HG02981 (cell line): ENCODE results near the gene OR12D1.

Experiments used
- ATAC-seq: cut with Tn5 transposase; IDR thresholded peaks from one replicate; pipeline ENCODE4 v1.9.1; 2021; ENCODE audit warnings: mild to moderate bottlenecking, moderate library complexity; ENCODE audit not compliant: unreplicated experiment

The OR12D1 gene

GRCh38 chr6:29462022-29462421, 47.3 kb downstream of the OR12D1 start:
- no peak for ATAC-seq

DNA sequence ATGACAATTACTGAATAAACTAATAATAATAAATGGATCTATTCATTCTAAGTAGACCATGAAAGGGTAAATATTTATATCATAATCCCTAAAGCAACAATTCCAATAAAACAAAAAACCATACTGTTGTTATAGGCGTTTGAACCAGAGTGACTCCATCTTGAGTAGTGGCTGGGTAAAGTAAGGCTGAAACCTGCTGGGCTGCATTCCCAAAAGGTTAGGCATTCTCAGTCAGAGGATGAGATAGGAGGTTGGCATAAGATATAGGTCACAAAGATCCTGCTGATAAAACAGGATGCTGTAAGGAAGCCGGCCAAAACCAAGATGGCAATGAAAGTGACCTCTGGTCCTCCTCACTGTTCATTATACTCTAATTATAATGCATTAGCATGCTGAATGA, 50.6 kb downstream of the OR12D1 start:
- no peak for ATAC-seq

DNA sequence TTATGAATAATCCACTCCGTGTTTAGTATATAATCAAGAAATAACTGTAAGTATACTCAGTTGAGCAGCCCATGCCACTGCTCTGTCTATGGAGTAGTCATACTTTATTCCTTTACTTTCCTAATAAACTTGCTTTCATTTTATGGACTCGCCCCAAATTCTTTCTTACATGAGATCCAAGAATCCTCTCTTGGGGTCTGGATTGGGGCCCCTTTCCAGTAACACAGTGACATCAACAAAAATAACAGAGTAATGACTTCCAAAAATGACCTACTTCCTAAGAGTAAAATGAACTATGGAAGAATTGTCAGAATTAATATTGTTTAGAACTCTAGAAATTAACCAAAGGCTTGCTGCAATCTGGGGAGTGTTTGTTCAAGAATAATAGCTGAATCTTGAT, 51.1 kb downstream of the OR12D1 start:
- no peak for ATAC-seq

DNA sequence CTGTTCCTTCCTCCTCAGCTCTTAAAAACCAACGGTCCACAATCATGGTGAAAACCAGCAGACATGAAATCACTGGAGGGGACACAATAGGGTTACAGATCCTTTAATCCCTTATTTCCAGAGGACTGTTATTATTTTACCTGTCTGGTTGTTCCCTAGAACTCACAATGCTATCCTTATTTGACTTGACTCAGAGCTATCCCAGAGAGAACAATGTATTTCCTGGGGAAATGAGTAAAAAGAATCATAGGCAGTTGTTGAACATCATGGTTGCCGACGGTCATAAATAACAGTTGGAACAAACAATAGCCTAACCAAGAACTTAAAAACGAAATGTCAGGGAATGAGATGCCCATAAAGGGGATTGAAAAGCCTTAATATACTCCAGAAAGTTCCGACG, 51.5 kb downstream of the OR12D1 start:
- no peak for ATAC-seq
